Uterus (tissue), 2 donors: Measurements from ENCODE around the gene ENOPH1.

ENCODE experiments used
- CTCF ChIP-seq, 4 experiments: fragments of 200-600 bp in 2 of 4; fragments of 450-650 bp in 2 of 4; sonication (generic) in 2 of 4; IDR thresholded peaks; one replicate each; pipeline ENCODE4 v1.5.1; 2016 to 2019; ENCODE audit warnings: antibody characterized with exemption in 4 of 4, mild to moderate bottlenecking in 2 of 4, moderate library complexity in 1 of 4
- POLR2A ChIP-seq, 2 donors: fragments of 450-650 bp; IDR thresholded peaks; one replicate each; pipeline ENCODE4 v1.6.1; 2016; ENCODE audit warnings: antibody characterized with exemption in 2 of 2, mild to moderate bottlenecking in 1 of 2, moderate library complexity in 1 of 2

- TF ChIP-seq POLR2A (IDR thresholded peaks at IDR 0.05) (no peak), CTCF (IDR thresholded peaks at IDR 0.05) (no peak)
These were observed 630 bp upstream of the ENOPH1 start for GRCh38 chr4:82429728-82430192.
